Skeletal muscle cell (primary cell): ENCODE measurements around the gene MFSD12.
A peak's percentile ranks its signal among the peaks of the same experiment; 100 is the strongest.

Source experiments
- DNase-seq: peaks from one replicate; pipeline ENCODE4 v3.0.0-alpha.2; 2010; ENCODE audit warnings: low read depth
- H3K4me3 ChIP-seq: 2 replicates; pipeline ENCODE4 v1.5.1; 2011; ENCODE audit warnings: low read depth, mild to moderate bottlenecking, control low read depth, low read length, moderate library complexity

The MFSD12 gene

DNA sequence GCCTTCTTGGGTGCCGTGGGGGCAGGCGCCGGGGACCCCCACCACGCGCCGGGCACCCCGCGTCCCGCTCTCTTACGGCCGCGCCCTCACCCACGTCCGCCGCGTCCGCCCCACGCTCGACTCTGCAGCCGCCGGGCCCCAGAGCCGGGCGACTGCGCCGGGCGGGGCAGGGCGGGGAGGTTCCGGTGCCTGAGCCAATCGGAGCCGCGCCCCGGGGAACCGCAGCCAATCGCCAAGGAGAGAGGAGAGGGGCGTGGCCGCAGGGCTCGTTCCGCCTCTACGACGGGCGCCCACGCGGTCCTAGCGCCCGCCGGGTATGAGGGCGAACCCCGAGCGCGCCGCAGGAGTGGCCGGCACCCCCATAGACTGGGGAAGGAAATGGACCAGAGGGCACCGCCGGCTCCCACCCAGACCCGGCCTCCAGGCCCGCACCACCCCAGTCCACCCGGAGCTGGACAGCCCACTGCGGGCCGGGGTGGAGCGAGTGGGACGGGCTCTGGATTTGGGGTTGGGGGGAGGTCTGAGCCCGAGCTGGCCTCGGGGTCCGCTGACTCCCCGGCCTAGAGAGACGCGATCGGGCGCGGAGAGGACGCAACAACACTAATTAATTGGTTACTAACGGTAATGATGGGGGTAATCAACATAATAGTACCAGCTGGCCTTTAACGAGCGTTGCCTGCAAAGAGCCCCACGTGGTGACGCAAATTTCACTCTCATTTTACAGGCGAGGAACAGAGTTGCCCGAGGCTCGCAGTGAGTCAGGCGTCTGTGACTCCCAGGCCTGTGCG lies at the start of gene MFSD12:
MFSD12 (minus strand) TSS at position 126 of the 788 bp plus-strand sequence. CDS start 183 bp downstream, outside the sequence.
- peak within 1 kb of the TSS; percentile 70 for H3K4me3 ChIP-seq
- DNase-seq = peak; percentile 71

DNA sequence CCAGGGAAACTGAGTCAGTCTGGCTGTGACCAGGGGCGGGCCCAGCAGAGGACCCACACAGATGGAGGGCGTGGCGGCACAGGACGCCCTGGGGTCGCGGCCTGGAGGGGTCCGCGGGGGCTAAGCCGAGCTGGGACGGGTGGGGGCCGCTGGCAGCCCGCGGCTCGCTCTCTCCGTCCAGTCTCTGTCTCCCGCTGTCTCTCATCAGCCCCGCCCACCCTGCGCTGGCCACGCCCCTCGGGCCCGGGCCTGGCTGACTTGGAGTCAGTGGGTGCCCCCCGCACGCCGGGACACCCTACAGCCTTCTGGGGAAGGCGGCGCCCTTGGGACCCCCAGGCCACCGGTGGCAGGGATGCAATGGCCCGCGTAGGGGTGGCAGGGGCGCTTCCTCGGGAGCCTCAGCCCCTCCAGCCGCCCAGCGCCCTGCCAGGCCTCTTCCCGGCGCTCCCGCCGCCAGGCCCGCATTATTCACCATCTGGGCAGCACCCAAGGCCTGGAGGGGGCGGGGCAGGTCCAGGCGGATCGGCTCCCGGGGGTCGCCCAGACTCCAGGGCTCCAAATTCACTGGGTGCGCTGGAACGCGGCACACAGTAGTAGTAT lies 49.4 kb upstream of the MFSD12 start, which contains the start of gene TBXA2R:
TBXA2R (minus strand) TSS at position 186 of the 600 bp plus-strand sequence. CDS start 6,241 bp downstream, outside the sequence.
- peak; percentile 13 for DNase-seq
- H3K4me3 ChIP-seq = peak within 1 kb of the TSS; percentile 61

DNA sequence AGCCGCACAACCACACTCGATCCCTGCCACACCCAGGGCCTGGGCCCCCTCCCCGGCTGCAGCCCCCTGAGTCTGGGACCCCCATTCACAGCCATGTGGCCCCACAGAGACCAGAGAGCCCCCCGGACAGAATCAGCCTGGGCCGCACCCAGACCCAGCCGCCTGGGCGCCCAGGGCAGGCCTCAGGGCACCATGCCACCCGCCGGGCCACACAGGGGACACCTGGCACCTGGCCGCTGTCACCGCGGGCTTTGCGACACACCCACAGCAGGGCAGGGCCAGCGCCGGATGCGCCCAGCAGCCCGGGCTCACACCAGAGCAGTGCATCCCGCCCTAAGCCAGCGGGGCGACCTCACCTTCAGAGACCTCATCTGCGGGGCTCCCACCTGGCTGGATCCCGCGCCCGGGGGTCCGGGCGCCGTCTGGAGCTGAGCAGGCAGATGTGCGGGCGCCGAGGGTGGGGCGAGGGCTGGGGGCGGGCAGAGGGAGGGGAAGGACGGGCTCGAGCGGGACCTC lies 48.8 kb upstream of the MFSD12 start:
- DNase-seq = no peak
- peak overlapping the region; percentile 61 for H3K4me3 ChIP-seq

DNA sequence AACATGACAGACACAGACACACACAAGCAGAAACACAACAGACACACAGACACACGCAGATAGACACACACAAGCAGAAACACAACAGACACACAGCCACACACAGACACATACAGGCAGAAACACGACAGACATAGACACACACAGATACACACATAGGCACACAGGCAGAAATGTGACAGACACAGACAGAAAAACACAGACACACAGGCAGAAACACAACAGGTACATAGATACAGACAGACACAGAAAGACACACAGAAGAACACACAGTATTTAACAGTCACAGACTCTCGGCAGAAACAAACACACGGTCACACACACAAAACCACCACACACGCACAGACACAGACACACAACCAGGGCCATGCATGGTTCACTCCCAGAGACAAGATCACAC lies 48.4 kb upstream of the MFSD12 start:
- H3K4me3 ChIP-seq = peak overlapping the region; percentile 61
- no peak for DNase-seq

DNA sequence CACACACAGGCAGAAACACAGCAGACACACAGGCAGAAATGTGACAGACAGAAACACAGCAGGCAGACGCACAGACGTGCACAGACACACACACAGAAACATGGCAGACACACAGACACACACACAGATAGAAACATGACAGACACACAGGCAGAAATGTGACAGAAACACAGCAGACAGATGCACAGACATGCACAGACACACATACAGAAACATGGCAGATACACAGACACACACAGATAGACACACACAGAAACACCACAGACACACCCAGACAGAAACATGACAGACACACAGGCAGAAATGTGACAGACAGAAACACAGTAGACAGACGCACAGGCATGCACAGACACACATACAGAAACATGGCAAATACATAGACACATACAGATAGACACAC lies 48.0 kb upstream of the MFSD12 start:
- no peak for DNase-seq
- no peak overlapping the region for H3K4me3 ChIP-seq

DNA sequence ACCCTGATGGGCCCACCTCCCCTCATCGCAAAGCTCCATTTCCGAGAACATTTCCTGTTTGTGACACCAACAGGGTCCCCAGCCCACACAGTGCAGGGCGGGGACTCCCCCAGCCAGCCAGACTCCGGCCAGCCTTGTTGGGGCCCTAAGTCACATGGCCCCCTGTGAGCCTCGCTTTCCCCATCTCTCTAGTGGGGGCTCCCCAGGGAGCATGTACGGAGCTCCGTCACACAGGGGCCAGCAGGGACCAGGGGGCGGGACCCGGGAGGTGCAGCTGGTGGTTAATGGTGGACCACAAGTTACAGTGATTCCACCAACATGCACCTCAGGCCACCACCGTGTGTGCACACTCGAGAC lies 47.6 kb upstream of the MFSD12 start:
- no peak for DNase-seq
- H3K4me3 ChIP-seq = no peak overlapping the region

DNA sequence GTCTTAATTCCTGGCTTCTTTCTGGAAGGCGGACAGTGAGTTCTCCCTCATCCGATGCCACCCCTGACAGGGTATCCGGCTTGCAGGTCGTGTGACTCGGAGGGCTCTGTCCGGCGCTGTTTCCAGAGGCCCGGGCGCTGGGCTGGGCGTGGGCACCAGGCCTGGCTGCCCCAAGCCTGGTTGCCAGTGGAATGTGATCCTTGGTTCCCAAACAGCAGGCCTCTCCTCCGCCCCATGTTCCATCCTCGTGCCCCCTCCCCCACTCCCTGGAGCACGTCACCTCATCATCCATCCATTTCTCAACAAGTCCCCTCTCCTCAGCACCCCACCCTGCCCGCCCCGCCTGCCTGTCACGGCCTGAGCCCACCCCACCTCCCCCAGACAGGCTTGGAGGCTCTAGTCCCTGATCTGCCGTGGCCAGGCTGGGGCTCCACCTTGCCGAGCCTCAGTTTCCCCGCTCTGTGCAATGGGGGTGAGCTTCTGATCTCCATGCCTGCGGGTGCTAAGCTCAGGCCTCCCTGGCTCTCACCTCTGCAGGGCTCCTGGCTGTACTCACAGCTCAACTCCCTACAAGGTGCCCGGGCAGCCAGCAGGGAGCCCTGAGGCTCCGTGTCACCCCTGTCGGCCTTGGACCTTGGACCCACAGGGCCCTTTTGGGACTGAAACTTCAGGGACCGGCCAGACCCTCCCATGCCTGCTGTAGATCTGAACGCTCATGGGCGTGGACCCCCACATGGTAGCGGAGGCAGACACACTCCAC lies 47.0 kb upstream of the MFSD12 start:
- H3K4me3 ChIP-seq = no peak overlapping the region
- no peak for DNase-seq

DNA sequence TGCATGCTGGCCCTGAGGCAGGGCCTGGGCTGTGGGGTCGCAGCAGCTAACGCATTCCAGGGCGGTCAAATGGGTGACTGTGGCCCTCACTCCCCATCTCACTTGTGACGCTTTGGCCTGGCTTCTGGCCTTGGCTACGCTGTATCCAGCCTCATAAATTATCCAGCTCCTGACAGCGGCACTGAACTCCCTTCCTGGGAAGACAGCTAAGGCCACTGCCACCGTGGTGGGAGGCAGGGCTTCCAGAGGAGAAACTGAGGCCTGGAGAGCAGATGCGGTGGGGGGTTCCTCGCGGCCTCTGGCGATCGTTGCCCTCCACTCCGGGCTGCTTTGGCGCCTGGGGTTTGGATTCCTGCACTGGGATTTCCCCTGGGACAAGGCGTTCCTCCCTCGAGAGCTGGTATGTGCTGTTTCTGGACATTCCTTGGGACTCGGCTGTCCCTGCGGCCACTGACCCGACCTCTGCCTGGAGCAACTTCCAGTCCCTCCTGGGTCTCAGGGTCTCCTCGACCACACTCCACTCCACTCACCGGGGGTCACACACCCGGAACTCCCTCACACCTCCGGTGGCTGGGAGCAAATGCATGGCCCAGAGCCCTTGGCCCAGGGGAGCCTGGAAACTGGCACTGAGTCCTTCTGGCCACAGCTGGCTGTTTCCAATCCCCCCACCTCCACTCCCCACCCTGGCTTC lies 45.9 kb upstream of the MFSD12 start:
- H3K4me3 ChIP-seq = no peak overlapping the region
- DNase-seq = no peak

DNA sequence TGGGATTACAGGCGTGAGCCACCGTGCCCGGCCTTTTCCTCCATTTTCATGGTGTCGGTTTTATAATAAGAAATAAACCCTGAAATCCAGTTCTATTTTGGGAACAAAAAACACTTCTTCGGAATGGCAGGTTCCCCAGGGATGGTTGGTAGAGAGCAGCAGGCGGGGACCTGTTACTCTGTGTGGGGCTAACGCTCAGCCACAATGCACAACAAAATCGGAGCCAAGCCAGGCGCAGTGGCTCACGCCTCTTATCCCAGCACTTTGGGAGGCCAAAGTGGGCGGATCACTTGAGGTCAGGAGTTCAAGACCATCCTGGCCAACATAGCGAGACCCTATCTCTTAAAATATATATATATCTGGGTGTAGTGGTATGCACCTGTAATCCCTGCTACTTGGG lies 43.6 kb upstream of the MFSD12 start:
- DNase-seq = no peak

DNA sequence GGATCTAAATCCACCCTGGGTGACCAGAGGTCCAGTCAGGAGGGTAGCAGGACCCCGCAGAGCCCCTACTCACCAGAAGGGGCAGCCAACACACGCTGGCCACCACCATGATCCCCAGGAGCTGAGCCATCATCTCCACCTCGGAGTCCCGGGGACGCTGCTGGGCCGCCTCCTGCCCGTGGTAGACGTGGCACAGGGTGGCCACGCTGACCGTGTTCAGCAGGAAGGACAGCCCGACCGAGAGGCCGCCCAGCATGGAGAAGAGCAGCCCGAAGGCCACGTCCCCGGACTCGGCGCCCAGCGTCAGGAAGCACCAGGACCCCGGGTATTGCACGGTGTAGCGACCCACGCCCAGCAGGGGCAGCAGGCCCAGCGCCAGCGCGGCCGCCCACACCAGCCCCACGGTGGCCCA lies 42.4 kb upstream of the MFSD12 start:
- DNase-seq = no peak
- no peak overlapping the region for H3K4me3 ChIP-seq

More for the DNA sequence above, 43.6 kb upstream of the MFSD12 start:
- H3K4me3 ChIP-seq = no peak overlapping the region

DNA sequence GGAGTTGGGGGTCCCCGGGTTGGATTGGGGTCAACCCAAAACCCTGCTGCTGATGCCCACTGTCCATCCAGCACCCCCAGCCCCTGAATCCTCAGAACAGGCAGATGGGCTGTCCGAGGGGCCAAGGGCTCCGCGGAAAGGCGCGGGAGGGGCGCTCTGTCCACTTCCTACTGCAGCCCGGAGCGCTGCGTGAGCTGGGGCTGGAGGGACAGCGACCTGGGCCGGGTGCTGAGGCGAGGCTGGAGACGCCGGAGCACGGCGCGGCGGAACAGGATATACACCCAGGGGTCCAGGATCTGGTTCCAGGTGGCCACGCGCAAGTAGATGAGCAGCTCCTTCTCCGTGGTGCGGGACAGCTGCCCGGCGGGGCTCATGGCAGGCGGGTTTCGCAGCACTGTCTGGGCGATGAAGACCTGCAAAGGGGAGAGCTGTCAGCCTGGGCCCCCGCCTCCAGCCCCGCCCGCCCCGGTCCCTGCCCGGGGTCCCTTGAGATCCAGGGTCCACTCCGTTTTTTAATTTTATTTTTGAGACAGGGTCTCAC lies 38.2 kb upstream of the MFSD12 start:
- H3K4me3 ChIP-seq = no peak overlapping the region
- no peak for DNase-seq

DNA sequence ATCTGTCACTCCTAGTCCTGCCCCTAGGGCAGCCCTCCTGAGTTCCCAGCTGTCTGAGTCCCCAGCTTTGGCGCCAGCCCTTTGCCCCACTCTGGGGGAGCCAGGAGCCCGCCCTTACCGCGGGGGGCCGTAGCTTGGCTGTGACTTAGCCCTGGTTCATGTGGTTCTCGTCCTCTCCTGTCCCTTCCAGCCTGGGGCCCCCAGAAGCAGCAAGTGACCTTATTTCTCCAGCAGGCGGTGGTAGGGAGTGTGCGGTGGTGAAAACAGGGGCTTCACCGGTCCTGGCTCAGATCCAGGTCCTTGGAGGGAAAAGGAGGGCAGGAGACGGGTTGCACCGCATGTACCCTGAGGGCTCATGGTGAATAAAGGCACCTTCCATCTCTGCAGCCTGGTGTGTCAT lies 35.8 kb upstream of the MFSD12 start:
- no peak overlapping the region for H3K4me3 ChIP-seq
- DNase-seq = no peak

DNA sequence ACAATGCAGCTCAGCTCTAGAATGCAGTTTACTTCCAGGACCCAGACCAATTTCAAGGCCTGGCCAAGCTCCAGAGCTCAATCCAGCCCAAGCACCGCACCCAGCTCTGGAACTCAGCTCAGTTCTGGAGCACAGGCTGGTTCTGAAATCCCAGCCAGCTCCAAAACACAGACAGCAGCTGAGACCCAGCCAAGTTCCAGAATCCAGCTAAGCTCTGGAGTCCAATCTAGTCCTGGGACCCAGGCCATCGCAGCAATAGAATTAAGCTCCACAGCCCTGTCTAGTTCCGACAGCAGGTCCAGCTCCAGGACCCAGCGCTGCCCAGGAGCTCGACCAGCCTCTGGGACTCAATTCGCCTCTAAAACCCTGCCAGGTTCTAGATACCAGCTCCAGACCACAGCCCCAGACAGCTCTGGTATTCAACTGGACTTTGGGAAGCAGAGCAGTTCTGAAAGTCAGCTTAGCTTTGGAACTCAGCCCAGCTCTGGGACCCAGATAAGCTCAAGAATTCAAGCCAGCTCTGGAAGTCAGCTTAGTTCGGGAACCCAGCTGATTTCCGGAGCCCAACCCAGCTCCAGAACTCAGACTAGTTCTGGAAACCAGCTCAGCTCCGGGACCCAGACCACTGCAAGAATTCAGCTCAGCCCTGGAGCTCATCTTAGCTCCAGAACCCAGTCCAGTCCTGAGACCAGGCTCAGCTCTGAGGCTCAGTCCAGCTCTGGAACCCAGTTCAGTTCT lies 34.7 kb upstream of the MFSD12 start:
- DNase-seq = no peak
- H3K4me3 ChIP-seq = no peak overlapping the region

DNA sequence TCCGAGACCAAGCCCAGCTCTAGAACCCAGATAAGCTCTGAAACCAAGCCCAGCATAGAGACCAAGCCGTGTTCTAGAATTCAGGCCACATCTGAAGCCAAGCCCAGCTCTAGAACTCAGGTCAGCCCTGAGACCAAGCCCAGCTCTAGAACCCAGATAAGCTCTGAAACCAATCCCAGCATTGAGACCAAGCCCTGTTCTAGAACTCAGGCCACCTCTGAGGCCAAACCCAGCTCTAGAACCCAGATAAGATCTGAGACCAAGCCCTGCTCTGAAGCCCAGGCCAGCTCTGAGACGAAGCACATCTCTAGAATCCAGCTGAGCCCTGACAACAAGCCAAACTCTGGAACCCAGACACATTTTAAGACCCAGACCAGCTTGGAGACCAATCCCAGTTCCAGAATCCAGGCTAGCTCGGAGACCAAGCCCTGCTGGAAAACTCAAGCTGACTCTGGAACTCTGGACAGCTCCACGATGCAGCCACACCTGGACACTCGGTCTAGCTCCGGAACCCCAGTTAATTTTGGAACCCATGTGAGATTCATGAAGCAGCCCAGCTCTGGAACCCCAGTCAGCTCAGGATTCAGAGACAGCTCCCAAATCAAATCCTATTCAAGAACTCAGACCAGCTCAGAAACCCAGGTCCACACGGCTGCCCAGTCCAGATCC lies 33.7 kb upstream of the MFSD12 start:
- DNase-seq = no peak
- H3K4me3 ChIP-seq = no peak overlapping the region

DNA sequence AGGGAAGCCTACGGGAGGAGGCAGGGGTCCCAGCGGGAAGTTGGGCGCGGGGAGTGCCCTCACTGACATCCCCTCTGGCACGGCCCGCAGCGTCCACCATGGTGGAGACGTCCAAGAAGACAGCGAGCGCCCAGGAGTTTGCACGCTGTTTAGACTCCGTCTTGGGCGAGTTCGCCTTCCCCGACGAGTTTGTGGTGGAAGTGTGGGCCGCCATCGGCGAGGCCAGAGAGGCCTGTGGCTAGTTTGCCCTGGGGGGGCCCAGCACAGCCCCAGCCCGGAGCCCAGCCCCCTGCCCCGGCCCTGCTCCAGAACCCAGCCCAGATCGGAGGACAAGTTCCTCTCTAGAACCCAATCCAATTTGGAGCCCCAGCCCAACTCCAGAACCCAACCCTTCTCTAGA lies 32.6 kb upstream of the MFSD12 start:
- no peak overlapping the region for H3K4me3 ChIP-seq
- DNase-seq = no peak

DNA sequence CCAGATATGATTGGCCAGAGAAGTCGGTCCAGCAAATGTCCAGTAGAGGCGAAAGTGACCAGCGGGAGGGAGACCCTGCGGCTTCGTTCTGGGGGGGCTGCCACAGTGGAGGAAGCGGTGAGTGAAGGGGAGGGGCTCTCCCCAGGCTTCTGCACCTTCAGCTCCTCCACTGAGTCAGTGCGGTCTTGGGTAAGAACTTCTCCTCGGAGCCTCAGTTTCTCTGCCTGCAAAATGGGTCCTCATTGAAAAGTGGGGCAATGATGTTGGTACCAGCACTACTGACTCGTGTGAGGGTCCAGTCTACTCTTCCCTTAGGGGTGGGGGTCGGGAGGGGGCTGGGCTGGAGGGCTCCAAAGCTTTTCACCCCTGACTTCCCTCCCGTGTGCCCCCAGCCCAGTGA lies 32.1 kb upstream of the MFSD12 start:
- DNase-seq = no peak
- H3K4me3 ChIP-seq = no peak overlapping the region

DNA sequence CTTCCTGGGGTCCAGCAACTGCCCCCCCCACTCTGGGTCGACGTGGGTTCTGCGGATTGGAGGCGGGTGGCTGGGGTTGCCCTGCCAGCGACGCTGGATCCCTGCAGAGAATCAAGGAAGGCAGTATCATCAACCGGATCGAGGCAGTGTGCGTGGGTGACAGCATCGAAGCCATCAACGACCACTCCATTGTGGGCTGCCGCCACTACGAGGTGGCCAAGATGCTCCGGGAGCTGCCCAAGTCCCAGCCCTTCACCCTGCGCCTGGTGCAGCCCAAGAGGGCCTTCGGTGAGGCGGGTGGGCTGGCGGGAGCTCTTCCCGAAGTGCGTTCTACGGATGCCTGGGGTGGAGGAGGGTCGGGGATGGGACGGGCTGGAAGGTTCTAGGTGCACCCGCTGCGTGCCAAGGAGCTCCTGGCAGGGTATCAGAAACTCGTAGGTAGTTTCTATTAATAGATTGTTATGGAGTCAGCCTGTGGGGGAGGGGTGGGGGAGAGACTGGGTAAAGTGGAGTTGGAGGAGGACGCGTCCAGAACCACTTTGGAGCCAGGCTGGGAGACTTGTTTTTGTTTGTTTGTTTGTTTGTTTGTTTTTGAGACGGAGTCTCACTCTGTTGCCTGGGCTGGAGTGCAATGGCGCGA lies 29.4 kb upstream of the MFSD12 start:
- H3K4me3 ChIP-seq = no peak overlapping the region
- no peak for DNase-seq

DNA sequence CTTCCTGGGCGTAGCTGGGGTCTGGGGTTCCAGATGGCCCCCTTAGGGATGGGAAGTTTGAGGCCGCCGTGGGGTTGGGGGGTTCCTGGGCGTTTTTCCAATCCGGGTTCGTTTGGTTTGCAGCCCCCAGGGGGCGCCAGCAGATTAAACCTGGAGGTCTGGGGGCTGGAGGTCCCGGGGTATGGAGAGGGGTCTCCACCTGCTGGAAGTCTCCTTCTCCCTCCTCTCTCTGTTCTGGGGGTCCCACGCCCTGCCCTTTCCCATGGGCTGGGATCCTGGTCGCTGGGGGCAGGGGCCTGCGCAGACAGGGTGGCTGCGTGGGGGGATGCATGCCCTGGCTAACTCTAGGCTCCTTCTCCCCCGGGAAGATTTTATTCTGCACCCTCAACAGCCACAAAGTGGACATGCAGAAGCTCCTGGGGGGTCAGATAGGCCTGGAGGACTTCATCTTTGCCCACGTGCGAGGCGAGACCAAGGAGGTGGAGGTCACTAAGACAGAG lies 28.8 kb upstream of the MFSD12 start:
- no peak for DNase-seq
- peak overlapping the region; percentile 36 for H3K4me3 ChIP-seq
